ENCODE results near the gene ENO1.
"Not testable (repeated sequence)": the region's sequence is repeated elsewhere in the genome, so short reads cannot be mapped to it uniquely, and the experiment has no call there.

Gene ENO1

GRCh38 chr1:8878448-8878697 is at the start of gene ENO1:
TSS of gene ENO1 (minus strand) at chr1:8878686. CDS start at chr1:8874908, 3,778 bp downstream.
- no peak for DNase-seq (ENCODE audit: low spot score)

- no peak for DNase-seq (ENCODE audit: low spot score)
Observed at GRCh38 chr1:8926707-8927694, 48.5 kb upstream of the ENO1 start.

- DNase-seq (ENCODE audit: low spot score): no peak
Observed at GRCh38 chr1:8925960-8926359, 47.5 kb upstream of the ENO1 start.

- no peak for DNase-seq (ENCODE audit: low spot score)
Observed at GRCh38 chr1:8925406-8925805, 46.9 kb upstream of the ENO1 start.

GRCh38 chr1:8922962-8923361 is 44.5 kb upstream of the ENO1 start:
- DNase-seq (ENCODE audit: low spot score): no peak

- DNase-seq (ENCODE audit: low spot score): not testable (repeated sequence)
Observed at GRCh38 chr1:8917536-8917935, 39.0 kb upstream of the ENO1 start.

GRCh38 chr1:8915446-8915845 is 37.0 kb upstream of the ENO1 start:
- DNase-seq (ENCODE audit: low spot score): no peak

- DNase-seq (ENCODE audit: low spot score): no peak
Observed at GRCh38 chr1:8914466-8914865, 36.0 kb upstream of the ENO1 start.

GRCh38 chr1:8913457-8913856 is 35.0 kb upstream of the ENO1 start:
- DNase-seq (ENCODE audit: low spot score): no peak

- DNase-seq (ENCODE audit: low spot score): no peak
Observed at GRCh38 chr1:8911416-8912309, 33.2 kb upstream of the ENO1 start.

- no peak for DNase-seq (ENCODE audit: low spot score)
Observed at GRCh38 chr1:8910914-8911313, 32.4 kb upstream of the ENO1 start.

GRCh38 chr1:8910331-8910730 is 31.8 kb upstream of the ENO1 start:
- no peak for DNase-seq (ENCODE audit: low spot score)

GRCh38 chr1:8908388-8909151 is 30.1 kb upstream of the ENO1 start:
- no peak for DNase-seq (ENCODE audit: low spot score)

- no peak for DNase-seq (ENCODE audit: low spot score)
Observed at GRCh38 chr1:8905582-8906191, 27.2 kb upstream of the ENO1 start.

- DNase-seq (ENCODE audit: low spot score): no peak
Observed at GRCh38 chr1:8903908-8904650, 25.6 kb upstream of the ENO1 start.

- no peak for DNase-seq (ENCODE audit: low spot score)
Observed at GRCh38 chr1:8903410-8903809, 24.9 kb upstream of the ENO1 start.

GRCh38 chr1:8902765-8903164 is 24.3 kb upstream of the ENO1 start:
- no peak for DNase-seq (ENCODE audit: low spot score)

GRCh38 chr1:8900684-8901083 is 22.2 kb upstream of the ENO1 start:
- not testable (repeated sequence) for DNase-seq (ENCODE audit: low spot score)

- DNase-seq (ENCODE audit: low spot score): no peak
Observed at GRCh38 chr1:8899046-8899445, 20.6 kb upstream of the ENO1 start.

- DNase-seq (ENCODE audit: low spot score): not testable (repeated sequence)
Observed at GRCh38 chr1:8898418-8898817, 19.9 kb upstream of the ENO1 start.

- DNase-seq (ENCODE audit: low spot score): not testable (repeated sequence)
Observed at GRCh38 chr1:8897505-8897904, 19.0 kb upstream of the ENO1 start.
